Measurements from ENCODE around the gene CRISP1. TPM values are rescaled to one million over a fixed set of nuclear protein-coding genes. Genes with fewer than 3 reads are reported as not detected.
A peak's percentile ranks its signal among the peaks of the same experiment; 100 is the strongest.
"Not testable (repeated sequence)": the region's sequence is repeated elsewhere in the genome, so short reads cannot be mapped to it uniquely, and the experiment has no call there.

CRISP1 gene, protein sequence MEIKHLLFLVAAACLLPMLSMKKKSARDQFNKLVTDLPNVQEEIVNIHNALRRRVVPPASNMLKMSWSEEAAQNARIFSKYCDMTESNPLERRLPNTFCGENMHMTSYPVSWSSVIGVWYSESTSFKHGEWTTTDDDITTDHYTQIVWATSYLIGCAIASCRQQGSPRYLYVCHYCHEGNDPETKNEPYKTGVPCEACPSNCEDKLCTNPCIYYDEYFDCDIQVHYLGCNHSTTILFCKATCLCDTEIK
- not detected in 2 replicates for total RNA-seq (2014; rRNA removed; shearing (Covaris generic))
- polyA plus RNA-seq (2014; cell fraction: nucleus; rRNA removed), result not detected in 2 replicates

DNA sequence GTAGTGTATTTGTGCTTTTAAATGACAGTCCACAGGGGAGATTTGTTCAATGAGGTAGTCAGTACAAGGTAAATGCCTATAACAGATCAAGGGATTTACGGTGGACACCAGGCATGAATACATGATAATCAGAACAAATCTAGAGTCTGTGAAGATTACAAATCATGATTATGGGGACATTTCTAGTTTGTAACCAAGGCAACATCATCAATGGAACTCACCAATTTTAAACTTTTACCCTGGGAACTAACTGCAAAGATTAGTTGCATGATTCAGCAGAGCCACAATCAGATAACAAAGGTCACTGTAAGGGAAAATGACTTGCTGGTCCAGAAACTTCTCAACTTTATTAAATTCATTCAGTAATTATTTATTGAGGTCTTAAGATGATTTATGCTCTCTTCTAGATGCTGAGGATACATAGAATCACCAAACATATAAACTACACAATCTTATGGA lies at the start of gene CRISP1:
Gene CRISP1, minus strand, starts transcription at position 51 of the 459 bp plus-strand sequence. CDS start 9,135 bp downstream, outside the sequence.
- no peak for DNase-seq (ENCODE audit: extremely low read depth, low read depth)

DNA sequence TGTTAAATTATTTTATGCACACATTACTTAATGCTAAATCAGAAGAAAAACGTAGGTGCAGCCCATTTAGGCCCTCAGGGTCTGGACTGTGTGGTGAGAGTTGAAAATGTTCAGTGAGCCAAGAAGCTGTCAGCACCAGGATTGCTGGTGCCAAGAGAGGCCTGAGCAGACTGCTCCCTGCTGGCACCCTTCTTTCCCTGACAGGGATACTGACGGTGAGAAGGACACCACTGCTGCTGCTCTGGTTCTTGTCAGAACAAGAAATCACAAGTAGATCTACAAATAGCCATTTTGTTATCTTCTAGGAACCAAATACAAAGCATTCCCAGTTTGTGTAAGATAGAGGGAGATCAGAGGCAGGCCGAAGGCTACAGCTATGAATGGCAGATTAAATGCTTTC lies 48.7 kb upstream of the CRISP1 start:
- DNase-seq (ENCODE audit: extremely low read depth, low read depth), result no peak

DNA sequence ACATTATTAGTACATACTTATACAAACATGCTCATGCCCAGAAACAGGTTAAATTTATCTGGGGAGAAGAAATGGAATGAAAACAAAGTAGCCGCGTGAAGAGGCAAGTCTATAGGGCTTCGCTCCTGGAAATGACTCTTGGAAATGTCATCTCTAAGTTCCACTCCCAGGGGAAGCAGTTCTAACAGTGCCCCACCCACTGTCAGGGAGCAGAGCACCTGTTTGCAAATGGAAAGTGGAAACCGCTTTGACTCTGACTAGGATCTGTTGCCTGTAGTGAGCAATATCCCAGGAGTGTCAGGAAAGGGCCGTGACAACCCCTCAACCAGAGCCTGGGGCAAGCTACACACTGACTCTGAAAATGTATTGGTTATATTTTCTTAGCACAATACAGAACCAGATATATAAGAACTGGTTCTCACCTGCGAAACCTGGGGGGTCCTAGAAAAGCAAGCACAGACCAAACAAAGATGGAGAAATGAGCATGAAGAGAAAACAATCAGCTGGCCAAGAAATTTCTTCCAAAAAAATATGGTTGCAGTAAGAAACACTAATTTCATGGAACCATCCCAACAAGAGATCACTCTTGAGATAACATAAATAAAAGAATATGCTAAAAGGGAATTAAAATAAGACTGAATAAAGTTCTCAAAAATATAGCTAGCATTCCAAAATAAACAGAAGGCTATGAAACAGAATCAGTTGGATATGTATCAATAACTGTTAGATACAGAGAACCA lies 47.5 kb upstream of the CRISP1 start:
- no peak for DNase-seq (ENCODE audit: extremely low read depth, low read depth)

DNA sequence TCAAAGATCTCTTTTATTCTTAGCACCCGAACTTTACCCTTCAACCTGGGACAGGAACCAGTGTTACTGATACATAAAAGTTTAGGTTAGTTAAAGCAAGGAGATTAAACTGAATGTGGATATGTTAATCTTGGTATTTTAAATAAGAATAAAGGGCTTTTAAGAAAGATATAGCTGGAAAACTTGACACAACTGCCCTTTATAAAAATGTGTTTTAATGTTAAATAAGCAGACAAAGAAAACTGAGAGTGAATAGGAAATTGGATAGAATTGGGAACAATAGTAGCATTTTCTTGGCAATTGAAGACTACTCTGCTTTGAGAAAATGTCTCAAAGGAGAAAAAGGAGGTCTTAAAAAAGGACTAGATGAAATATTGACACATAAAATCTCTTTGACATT lies 45.9 kb upstream of the CRISP1 start:
- DNase-seq (ENCODE audit: extremely low read depth, low read depth), result no peak

DNA sequence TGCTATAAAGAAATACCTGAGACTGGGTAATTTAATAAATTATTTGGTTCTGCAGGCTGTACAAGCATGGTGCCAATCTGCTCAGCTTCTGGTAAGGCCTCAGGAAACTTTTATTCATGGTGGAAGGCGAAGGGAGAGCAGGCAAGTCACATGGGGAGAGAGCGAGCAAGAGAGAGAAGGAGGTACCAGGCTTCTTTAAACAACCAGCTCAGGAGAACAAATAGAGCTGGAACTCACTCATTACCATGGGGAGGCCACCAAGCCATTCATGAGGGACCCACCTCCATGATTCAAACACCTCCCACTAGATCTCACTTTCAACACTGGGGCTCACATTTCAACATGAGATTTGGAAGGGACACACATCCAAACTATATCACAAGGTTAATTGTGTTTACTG lies 44.9 kb upstream of the CRISP1 start:
- no peak for DNase-seq (ENCODE audit: extremely low read depth, low read depth)

DNA sequence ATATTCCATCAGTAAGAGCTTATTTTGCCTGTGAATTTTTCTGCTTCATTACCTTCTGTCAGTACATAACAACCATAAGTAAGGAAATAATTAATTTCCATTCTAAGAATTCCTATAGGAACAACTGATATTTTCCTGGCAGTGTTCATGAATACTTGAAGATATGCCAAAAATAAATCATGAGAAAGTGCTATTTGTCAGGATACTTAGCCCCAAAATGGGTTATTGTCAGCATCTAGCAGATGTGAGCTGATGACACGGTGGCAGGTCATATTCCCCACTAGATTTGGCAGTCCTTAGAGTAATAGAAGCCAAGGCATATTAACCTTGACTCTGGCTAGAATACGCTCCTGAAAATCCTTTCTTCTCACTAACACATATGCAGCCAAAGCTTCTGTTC lies 43.2 kb upstream of the CRISP1 start:
- DNase-seq (ENCODE audit: extremely low read depth, low read depth), result no peak

DNA sequence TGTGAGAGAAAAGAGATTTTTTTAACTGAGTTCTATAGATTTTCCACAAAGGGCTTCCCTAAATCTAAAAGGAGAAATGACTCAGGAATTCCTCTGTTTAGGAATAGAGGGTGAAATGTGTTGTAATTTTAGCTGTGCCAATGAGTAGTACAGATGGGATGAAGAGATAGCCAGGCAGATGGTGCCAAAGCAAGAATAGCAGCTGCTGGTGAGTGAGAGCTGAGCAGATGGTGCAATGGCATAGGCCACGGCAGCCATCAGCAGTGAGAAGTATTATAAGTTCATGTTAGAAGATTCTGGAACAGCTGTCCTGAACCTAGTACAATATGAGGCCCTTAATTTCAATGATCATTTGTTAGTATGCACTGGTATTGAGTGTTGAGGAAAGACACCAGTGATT lies 40.2 kb upstream of the CRISP1 start:
- no peak for DNase-seq (ENCODE audit: extremely low read depth, low read depth)

DNA sequence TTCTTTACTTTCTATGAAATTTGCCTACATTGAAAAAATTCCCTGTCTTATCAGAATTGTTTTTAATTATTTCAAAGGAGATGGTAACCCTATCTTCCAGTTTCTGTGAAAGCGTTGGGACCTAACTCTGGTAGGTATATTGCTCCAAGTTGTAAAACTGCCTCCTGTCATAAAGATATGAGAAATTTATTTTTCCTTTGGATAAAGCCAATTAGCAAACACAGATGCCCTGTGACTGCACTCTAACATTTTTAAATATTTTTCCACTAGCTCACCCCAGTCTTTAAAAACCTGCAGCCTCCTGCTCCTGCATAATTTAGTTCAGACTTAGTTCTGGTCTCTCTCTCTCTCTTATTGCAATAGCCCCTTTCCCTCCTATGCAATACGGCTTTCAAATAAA lies 39.0 kb upstream of the CRISP1 start:
- no peak for DNase-seq (ENCODE audit: extremely low read depth, low read depth)

DNA sequence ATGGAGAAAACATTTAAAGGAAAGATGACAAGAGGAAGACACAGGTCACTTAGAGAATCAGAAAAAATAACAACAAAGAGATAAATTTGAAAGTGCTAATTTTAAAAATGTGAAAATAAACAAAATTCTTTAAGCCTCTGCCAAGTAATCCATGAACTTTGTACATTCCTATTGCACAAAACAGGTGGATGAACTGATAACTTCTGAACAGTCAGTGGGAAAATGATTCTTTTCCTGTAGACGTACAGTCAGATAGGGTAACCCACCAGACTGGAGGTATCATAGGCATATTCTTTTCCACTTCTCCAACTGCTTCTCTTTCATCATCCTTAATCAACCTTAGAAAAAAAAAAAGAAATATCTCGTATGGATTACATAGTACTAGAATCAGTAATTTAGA lies 36.5 kb upstream of the CRISP1 start:
- DNase-seq (ENCODE audit: extremely low read depth, low read depth), result no peak

DNA sequence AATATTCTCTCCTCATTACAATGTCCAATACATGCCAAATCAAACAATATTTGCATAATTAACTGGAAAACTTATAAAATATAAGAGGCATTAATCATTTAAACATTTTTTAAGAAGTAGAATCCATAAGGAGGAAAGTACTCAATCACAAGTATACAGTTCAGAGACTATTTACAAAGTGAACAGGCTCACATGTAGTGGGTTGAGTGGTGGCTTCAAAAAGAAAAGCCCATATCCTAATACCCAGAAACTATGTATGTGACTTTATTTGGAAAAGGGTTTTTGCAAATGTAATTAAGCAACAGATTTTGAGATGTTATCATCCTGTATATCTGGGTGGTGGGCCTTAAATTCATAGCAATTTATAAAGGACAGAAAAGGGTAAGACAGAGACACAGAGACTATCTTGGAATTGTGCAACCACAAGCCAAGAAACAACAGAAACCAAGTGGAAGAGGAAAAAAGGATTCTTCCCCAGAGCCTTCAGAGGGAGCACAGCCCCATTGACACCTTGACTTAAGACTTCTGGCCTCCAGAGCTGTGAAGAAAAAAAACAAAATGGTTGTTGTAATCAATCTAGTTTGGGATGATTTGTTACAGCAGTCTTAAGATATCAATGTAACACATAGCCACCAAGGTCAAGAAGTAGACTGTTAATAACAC lies 32.7 kb upstream of the CRISP1 start:
- no peak for DNase-seq (ENCODE audit: extremely low read depth, low read depth)

DNA sequence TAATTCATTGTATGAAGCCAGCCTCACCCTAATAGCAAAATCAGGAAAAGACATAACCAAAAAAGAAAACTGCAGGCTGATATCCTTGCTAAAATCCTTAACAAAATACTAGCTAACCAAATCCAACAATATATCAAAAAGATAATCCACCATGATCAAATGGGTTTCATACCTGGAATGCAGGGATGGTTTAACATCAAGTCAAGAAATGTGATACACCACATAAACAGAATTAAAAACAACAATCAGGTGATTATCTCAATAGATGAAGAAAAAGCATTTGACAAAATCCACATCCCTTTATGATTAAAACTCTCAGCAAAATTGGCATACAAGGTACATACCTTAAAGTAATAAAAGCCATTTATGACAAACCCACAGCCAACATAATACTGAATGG lies 29.2 kb upstream of the CRISP1 start:
- DNase-seq (ENCODE audit: extremely low read depth, low read depth), result not testable (repeated sequence)

DNA sequence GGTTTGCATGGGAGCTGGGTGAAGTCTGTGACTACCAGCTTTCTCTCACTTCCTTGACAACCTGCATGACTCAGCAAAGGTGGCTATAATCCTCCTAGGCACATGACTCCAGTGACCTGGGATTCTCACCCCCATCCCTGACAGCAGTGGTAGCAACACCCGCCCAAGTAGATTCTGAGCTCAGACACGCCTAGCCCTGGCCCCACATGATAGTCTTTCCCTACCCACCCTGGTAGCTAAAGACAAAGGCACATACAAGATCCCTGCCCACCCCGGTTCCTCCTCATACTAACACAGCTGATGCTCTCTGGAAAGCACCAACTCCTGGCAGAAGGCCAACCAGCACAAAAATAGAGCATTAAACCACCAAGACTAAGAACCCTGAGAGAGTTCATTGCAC lies 25.9 kb upstream of the CRISP1 start:
- DNase-seq (ENCODE audit: extremely low read depth, low read depth), result no peak

DNA sequence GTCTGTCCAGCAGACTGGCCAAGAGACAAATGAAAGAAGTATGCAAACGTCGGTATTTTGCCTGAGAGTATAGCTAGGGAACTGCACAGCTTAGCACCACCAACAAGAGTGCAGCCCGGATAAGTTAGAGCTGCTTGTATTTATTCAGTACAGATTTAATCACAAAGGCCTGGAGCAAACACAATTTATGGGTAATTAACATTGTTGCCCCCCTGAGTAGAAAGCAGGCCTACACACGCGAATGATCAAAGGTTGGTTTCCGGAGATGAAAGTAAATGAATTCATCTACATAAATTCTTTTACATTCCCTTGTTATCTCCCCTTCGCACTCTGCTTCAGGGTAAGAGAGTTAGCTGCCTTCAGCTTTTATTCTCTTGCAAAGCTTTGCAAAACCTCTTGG lies 24.7 kb upstream of the CRISP1 start:
- no peak for DNase-seq (ENCODE audit: extremely low read depth, low read depth)

DNA sequence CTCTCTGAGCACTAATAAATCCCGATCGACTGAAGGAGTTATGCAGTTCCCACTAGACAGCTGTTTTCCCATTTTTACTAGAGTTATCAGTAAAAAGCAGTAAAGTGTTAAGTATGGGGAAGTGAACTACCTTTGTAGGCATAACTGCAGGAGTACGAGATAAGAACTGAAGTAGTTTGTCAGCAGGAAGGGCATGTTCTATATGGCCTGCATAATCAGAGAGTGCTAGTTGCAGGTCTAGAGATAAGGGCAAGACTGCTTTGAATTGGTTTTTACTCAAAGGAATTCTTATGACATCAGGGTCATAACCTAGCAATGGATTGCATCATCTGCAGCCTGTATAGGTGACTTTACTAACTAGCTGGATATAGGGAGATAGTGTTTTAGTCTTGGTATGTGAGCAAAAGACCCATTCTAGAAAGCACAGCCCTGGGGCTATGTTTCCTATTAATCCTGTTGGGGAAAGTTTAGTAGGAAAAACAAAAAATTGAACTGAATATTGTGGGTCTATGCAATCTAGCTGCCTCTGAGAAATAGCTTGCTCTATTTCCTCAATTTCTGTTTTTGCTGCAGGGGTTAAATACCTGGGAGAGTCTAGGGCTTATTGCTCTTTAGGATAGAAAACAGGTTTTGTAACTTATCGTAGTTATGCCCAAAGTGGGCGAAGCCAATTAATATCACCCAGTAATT lies 22.6 kb upstream of the CRISP1 start:
- no peak for DNase-seq (ENCODE audit: extremely low read depth, low read depth)

DNA sequence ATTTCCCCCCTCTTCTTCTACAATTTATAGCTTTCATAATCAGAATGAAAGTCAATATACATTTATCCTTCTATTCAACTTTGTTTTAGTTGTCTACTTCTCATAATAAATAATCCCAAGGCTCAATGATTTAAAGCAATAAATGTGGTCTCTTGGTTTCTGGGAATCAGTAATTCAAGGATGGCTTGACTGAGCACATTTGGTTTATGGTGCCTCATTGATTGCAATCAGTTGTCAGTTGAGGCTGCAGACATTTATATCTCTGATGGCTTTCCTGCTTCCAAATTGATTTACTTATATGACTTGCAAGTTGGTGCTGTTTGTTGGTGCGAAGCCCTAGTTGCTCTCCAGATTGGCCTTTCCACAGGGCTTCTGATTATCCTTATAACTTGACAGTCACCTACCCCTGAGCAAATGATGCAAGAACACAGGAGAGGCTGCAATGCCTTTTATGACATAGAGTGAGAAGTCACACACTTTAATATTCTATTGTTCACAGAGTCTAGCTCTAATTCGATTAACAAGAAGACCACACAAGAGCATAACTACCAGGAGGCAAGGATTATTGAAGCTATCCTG lies 2.7 kb upstream of the CRISP1 start:
- DNase-seq (ENCODE audit: extremely low read depth, low read depth), result no peak

DNA sequence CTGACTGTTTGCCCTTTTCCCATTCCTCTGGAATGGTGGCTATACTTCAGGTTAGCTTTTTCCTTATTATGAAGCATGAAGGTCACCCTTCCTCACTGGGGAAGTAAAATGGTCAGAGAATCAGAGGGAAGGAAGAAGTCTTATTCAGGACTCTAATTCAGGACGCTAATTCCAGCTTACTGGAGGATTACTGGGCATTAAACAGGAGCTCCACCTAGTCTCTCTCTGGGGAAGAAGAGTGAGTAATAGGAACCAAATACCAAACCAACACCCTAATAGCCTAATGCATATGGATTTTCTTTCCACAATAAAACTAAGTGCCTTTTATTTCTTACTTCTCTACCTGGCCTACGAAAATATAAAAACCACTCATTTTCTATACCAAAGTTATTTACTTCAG lies 10.1 kb downstream of the CRISP1 start:
- no peak for DNase-seq (ENCODE audit: extremely low read depth, low read depth)

DNA sequence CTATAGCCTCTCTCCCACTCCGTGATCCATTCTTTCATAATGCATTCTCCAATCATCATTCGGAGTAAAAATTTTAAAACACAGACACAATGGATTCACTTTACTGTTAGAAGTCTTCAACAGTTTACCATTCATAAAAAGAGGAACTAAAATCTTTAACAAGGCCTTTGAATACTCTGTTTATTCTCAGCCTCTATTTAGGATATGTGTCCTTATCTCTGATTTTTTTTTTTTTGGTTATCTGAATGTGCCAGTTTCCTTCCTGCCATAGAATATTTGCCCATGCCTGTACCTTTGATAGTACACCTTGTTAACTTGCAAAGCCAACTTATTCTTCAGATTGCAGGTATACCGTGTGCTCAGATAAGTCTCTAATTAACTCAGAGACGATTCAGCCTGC lies 11.1 kb downstream of the CRISP1 start:
- DNase-seq (ENCODE audit: extremely low read depth, low read depth), result no peak

DNA sequence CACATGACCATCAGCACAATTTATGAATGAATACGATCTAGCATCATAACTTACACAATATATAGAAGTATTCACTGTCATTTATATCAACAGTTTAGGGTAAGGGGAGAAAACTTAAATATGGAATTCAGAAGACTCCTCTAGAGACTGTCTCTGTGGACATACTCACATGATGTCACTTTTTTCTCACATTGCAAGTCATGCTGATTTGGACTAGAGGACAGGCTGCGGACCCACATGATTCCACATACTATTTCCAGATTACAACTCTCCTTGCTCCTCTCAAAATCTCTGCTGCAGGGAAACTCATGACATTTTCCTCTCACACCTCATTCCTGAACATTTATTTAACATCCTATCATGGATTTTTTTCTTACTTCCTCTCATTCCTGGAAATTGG lies 13.4 kb downstream of the CRISP1 start:
- DNase-seq (ENCODE audit: extremely low read depth, low read depth), result no peak

DNA sequence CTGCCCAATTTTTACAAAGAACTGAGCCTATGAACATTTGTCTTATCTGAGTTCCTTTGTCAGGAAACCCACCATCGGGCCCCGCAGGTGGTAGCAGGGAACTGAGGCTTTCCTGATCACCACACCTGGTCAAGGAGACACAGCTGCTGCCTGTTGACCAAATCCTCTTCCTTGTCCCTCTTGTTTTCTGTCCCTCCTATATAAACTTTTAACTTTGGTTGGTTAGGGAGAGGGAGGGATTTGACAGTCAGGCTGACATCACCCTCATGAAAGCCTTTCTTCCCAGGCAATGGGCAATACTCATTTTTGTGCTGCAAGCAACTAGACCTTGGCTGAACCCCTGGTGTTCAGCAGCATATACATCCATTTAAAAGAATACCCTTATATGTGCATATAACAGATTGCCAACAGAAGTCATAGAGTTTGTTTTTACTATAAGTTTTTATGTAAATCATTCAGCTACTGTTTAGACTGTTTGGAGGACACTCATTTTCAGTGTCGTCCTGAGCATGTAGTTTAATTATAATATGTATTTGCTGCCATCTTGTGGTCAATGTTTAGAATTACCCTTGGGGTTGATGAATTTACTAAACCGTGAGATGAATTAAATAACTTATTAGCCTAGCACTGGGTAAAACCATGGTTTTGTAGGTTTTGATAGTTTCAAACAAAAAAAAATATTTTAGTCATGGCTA lies 17.0 kb downstream of the CRISP1 start:
- DNase-seq (ENCODE audit: extremely low read depth, low read depth), result peak; percentile 43

DNA sequence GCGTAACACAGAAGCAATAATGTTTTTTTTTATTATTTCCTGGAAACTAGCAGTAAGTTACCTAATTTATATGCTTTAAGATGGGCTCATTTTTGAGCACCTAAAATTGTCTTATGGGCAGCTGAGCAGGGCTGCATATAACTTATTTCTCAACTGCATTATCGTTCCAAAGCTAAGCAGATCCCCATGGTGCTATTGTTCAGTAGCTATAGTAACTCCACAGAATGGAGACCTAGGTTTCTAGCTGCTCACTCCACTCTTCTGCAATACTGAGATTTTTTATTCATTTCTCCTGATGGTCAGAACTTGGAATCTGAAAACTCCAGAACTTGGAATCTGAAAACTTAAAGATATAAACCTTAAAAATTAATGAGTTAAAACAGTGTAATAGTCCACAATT lies 18.7 kb downstream of the CRISP1 start:
- no peak for DNase-seq (ENCODE audit: extremely low read depth, low read depth)
